GM18502 (cell line): Measurements from ENCODE around the gene LARP4B.
"Not testable (repeated sequence)": the region's sequence is repeated elsewhere in the genome, so short reads cannot be mapped to it uniquely, and the experiment has no call there.

Experiments used
- ATAC-seq: cut with Tn5 transposase; IDR thresholded peaks from one replicate; pipeline ENCODE4 v1.9.1; 2021; ENCODE audit warnings: mild to moderate bottlenecking; ENCODE audit not compliant: unreplicated experiment, poor library complexity

The LARP4B gene

DNA sequence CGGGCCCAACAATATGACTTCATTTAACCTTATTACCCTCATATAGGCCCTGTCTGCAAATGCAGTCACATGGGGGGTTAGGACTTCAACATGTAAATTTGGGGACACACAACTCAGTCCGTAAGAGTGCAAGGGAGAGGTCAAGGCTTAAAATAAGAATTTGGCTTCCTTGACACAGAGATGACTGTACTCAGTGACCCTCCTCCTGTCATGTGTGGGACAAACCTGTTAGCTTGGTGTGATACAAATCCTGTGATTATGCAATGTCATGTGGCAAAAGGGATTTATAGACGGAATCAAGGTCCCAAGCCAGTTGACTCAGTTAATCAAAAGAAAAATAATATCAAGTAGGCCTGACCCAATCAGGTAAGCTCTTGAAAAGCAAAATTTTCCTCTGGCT lies 30.8 kb upstream of the LARP4B start:
- ATAC-seq, result no peak

DNA sequence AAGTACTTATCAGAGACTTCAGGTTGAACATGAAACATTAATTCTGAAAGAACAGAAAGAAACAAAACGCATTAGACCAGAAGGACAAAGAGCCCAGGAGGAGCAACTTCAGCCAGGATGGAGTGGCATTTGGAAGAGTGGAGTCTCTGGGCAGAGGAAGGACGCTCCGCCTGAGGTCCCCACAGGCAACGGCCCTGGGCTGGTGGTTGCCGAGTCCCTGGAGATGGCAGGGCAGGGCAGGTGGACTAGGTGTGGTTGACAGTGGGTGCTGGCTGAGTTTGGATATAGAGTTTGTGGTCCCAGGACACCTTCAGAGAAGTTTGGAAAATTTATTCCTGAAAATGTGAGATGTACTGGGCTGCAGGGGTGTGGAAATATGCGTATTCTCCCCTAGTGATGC lies 27.4 kb upstream of the LARP4B start:
- ATAC-seq, result no peak

DNA sequence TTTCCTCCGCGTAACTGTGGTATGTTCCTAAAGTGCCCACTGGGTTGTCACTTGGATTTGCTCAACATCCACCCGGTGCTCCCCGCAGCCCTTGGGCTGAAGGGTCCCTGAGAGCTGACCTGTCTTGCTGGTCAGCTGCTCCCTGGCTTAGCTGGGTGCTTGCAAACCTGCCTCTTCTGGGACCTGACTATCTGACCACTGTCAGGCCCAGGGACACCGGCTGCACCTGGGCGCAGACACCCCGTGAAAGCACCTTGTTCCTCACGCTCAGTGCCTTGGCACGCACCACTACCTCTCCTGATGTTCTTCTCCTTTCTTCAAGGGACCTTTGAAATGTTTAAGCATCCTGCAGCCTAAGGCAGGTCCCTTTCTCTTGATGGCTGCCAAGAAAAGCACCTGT lies 26.6 kb upstream of the LARP4B start:
- no peak for ATAC-seq

DNA sequence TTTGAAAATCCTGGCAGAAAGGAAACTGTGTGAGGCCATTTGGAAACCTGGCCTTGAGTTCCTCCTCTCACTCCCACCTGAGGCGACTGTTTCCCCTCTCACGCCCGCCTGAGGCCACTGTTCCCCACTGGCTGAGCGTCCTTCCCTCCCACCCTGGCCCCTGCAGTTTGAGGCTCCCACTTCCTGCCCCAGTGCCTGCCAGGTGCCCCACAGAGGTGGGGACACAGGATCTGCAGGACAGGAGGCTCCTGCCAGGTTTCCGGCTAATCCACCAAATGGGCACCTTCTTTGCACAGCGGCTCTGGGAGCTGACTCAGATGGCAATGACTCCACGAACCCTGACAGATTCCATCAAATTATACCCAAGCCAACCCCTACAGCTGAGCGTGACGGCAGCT lies 24.3 kb upstream of the LARP4B start:
- no peak for ATAC-seq

DNA sequence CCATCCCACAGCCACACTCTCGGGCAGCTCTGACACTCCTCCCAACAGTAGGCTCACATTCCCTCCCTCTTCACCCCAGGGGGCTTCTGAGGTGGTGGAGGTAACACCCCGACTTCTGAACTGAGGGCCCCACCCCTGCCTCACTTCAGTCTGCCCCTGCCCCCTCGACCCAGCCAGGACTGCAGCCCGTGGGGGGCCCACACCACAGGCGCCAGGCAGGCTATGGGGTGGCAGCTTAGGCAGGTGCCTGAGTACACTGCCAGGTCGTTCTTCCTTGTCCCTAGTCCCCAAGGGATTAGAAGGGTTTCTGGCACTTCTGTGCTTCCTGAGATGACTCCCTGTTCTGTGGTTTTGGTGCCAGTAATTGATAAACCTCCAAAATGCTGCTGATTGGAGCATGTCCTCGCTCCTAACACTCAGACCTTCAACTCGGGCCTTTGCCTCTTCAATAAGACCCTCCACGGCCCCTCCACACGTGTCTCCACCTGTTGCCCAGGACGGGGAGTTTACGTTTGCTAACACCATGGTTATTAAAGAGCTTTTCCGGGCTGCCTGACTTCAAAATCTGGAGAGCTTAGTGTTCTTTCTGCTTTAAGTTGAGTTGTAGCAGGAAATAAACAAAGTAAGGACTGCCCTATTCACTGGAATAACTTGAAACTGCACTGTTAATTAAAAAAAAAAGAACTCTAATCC lies 23.8 kb upstream of the LARP4B start:
- no peak for ATAC-seq

DNA sequence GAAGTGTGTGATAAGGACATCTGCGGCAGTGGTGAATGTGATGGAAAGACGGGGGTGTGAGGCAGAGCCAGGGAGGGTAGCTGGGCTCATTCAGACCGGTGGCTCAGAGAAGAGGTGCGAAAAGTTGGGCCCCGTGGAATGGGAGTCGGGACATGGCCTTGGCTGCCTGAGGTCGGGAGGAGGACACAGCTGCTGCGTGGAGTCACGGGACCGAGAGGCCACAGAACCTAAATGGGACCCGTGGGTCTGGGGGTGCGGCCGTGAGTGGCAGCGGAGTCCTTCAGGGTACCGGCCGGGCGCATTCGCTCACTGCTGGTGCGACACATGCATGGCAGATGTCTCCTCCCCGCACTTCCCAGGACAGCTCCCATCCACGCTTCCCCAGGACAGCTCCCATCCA lies 22.9 kb upstream of the LARP4B start:
- no peak for ATAC-seq

DNA sequence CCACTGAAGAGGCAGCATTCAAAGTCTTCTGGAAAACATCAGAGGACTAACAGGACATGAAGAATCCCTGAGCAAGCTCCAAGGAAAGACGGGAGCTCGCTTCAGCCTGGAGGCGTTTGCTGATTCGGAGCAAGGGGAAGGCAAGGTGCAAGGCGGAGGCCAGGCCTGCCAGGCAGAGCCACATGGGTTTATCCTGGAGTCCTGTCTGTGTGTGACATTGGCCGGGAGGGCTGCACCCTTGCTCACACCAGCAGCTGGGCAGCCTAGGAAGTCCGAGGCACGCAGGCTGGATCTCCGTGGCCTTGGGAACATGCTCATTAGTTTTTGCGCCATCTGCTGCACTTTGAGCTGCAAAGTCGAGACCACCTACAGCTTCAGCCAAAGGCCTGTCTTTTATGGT lies 22.3 kb upstream of the LARP4B start:
- ATAC-seq, result no peak

DNA sequence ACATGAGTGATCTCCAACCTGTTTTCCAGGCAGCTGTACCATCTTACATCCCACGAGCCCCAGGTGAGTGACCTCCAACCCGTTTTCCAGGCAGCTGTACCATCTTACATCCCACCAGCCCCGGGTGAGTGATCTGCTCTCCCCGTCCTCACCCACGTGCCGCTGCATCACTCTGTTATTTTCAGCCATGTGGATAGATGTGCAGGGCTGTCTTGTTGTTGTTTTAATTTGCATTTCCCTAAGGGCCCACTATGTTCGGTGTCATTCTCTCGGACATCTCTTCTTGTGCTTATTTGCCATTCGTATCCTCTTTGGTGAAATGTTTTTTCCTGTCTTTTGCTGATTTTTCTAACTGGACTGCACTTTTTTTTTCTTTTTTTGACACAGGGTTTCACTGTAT lies 17.9 kb upstream of the LARP4B start:
- ATAC-seq, result no peak

DNA sequence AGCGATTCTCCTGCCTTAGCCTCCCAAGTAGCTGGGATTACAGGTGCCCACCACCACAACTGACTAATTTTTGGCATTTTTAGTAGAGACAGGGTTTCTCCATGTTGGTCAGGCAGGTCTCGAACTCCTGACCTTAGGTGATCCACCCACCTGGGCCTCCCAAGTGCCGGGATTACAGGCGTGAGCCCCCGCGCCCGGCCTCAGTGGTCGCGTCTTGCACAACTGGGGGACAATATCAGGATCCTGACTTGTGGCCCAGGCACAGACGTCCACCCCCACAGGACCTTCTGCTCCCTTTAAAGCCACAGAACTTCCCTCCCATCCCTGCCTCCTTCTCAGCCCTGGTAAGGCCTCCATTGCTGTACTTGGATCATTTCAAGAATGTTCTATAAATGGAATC lies 16.8 kb upstream of the LARP4B start:
- no peak for ATAC-seq

DNA sequence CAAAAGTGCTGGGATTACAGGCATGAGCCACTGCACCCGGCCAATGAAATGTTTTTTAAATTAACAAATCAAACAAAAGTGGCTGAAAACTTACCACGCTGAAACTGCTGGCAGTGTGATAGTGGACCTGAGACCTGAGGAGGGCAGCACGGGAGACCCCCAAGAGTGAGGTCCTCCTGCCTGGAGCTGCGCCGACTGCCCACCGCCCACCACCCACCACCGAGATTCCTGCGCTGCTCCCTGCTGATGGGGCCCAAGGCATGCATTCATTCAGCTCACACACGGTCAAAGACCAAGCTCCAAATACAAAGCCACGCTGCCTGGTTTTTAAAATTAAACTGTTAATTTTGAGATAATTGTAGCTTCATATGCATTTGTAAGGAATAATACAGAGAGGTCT lies 16.4 kb upstream of the LARP4B start:
- no peak for ATAC-seq

DNA sequence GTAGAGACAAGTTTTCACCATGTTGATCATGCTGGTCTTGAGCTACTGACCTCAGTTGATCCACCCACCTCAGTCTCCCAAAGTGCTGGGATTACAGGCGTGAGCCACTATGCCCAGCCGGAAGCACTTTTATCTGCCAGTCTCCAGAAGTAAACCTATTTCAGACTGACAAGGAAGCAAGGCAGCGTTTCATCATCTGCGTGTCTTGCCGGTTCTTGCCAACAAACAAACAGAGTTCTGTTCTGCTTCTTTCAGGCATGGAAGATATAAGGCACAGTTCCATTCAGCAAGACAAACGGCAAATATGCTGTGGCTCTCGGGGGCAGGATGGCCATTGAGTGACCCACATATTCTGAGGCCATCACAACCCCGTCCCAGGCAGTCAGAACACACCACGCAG lies 15.5 kb upstream of the LARP4B start:
- ATAC-seq, result no peak

DNA sequence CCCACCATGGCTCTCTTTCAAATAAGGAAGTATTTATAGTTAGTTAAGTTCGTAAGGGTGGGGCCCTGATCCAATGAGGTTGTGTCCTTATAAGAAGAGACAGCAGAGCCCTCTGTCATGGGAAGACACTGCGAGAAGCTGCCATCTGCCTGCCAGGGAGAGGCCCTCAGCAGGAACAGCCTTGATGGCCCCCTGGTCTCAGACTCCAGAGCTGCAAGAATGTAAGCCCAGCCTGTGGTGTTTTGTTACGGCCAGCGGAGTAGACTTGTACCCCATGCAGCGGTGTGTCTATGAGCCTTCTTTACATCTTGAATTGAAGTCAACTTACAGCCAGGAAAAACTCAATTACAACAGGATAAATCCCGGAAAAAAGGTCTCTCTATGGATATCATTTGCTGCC lies 14.3 kb upstream of the LARP4B start:
- no peak for ATAC-seq

DNA sequence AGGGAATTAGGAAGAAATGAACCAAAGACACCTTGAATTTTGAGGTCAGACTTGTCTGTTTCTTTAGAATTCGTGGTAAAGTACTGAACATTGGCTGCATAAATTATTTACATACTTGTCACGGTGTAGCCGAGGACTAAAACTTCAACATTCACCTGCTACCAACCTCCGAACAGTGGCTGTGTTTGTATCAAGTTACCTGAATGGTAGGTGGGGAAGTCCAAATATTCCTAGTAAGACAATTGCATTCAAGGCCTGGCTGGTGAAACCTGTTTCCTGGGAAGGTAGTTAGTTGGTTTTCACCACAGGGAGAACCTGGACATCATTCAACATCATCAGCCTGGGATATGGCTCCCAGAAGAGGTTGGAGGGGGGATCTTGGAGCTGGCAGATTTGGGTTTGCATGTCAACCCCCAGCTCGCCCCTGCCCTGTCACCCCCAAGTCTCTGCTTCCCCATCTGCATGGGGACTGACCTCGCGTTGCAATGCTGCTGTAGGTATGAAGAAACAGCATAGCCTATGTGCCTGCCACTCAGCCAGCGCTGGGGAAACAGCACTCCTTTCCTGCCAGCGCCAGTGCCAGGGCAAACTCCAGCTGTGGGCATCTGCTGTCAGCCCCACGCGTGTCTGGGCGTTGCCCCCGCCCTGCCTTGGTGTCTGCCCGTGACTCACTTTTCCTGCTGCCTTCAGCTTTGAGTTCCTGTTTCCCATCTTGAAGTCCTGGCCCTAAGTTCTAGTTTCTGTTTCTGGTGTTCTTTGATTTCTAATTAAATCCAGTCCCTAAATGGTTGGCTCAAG lies 12.7 kb upstream of the LARP4B start:
- ATAC-seq, result peak; percentile 27

DNA sequence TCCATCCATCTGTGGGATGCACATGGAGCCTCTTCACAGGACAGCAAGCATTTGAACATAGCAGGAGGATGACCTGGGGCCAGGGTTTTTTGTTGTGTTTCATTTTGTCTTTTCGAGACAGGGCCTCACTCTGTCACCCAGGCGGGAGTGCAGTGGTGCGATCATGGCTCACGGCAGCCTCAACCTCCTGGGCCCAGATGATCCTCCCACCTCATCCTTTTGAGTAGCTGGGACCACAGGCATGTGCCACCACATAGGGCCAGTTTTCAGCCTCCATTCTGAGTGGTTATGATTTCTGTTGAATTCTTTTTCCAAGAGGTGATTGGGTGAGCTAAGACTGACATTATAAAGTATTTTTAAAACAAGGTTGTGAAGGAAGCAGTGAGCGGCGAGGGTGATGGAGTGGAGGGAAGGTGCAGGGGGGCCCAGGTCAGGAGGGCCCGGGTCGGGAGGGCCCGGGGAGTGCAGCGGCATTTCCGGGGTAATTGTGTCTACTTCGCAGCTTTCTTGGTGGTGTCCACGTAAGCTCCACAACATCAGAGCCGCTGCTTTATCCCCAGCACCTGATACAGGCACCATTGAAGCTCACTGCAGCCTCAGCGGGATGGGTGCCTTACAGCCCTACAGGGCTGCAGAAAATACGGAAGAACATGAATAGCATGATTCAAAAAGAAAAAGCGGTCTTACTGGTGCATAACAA lies 12.0 kb upstream of the LARP4B start:
- ATAC-seq, result peak; percentile 64

DNA sequence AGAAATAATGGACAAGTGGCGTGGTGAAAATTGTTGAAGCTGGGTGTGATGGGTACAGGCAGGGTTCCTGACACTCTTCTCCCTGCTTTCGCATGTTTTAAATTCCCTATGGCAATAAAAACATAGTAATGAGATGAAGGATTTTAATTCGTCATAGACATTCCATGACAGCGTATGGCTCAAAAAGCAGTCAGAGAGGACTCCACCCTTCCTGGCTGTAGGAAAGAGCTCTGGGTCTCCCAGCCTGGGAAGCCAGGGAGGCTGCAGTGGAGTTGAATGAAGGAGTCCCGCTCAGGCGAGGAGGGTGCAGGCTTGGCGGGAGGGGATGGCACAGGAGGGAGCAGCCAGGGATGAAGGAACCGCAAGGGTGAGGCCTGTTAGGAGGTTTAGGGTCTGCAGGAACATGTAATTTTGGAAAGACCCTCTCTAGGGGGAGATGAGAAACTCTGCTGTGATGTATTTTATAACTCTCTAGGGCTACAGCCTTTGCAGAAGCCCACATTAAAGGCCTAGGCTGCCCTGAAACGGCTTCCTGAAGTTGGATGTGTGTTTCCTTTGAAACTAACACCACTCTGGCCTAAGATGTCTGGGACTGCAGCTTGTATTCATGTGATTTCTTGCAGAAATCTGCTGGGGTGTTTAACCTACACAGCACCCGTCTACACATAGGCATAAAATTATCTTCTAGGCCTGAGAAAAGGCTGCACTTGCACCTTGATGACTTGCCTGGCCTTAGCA lies 7.6 kb upstream of the LARP4B start:
- ATAC-seq, result no peak

DNA sequence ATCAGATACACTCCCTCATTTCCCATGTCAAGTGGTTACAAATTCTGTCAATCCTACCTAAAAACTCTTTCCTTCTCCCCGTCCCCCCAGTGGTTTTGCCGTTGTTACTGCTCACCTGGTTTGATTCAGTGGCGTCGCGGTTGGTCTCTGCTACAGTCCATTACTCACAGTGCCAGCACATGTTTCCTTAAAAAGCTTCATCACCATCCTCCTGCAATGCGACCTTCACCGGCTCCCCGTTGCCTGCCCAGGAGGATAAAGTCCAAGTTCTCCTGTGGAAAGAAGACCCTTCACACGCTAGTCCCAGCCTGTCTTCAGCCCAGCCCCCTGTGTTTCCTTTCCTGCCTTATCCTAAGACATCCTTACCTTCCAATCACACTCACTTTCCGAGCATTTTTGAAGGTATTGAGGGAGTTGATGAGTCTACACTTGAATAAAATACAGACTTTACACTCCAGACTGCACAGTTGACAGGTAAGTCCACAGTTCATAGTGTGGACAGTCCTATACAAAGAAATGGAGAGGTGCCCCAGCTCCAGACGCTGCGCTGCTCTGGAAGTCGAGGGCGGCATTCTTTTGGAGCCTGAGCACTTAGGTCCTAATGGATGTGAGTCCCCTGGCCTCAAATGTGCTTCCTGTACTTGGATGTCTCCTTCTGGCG lies 3.4 kb upstream of the LARP4B start:
- ATAC-seq, result no peak

DNA sequence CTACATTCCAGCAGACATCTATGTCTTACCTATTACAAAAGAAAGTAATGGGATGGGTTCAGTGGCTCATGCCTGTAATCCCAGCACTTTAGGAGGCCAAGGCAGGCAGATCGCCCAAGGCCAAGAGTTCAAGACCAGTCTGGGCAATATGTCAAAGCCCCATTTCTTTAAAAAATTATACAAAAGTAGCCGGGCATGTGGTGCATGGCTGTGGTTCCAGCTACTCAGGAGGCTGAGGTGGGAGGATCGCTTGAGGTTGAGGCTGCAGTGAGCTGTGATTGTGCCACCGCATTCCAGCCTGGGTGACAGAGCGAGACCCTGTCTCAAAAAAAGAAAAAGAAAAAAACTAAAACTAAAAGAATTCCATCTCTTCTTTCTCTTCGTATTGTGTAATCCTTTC lies 2.7 kb upstream of the LARP4B start:
- ATAC-seq, result not testable (repeated sequence)

DNA sequence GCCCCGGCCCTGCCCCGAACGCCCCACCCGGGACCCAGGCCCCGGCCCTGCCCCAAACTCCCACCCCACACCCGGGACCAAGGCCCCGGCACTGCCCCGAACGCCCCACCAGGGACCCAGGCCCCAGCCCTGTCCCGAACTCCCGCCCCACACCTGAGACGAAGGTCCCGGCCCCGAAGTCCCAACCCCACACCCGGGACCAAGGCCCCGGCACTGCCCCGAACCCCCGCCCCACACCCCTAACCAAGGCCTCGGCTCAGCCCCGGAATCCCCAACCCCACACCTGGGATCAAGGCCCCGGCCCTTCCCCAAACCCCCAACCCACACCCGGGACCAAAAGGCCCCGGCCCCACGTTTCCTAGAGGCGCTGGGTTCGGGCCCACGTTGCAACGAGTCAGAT lies 1.1 kb upstream of the LARP4B start:
- no peak for ATAC-seq

DNA sequence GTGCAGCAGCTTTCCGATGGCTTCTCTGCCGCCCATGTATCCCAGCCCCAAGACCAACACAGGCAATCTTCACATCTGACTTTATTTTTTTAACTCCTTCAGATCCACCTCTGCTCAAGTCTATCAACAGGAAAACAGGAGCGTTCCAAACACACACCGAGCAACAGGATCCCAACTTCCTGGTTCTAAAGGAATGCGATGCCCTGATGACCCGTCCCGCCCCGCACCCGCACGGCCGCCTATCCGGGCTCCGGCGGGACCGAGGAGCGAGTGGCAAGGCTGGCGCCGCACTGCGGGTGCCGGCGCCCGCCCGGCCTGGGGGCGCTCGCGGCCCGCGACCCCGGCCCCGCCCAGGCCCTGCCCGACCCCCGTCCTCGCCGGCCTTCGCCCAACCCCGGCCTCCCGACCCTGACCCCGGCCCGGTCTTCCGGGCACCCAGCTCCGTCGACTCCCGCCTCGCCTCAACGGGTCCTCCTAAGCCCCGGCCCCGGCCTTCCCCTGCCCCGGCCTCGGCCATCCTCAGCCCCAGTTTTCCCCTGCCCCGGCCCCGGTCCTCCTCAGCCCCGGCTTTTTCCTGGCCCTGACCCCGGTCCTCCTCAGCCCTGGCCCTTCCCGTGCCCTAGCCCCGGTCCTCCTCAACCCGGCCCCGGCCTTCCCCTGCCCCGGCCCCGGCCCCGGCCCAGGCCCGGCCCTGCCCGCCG lies 730 bp downstream of the LARP4B start:
- ATAC-seq, result no peak
